Measurements from ENCODE around the gene CEP128.
A peak's percentile ranks its signal among the peaks of the same experiment; 100 is the strongest.

Gene CEP128

GRCh38 chr14:80959496-80959895 lies 18.0 kb upstream of the CEP128 start:
- TF ChIP-seq, protein P1, sequence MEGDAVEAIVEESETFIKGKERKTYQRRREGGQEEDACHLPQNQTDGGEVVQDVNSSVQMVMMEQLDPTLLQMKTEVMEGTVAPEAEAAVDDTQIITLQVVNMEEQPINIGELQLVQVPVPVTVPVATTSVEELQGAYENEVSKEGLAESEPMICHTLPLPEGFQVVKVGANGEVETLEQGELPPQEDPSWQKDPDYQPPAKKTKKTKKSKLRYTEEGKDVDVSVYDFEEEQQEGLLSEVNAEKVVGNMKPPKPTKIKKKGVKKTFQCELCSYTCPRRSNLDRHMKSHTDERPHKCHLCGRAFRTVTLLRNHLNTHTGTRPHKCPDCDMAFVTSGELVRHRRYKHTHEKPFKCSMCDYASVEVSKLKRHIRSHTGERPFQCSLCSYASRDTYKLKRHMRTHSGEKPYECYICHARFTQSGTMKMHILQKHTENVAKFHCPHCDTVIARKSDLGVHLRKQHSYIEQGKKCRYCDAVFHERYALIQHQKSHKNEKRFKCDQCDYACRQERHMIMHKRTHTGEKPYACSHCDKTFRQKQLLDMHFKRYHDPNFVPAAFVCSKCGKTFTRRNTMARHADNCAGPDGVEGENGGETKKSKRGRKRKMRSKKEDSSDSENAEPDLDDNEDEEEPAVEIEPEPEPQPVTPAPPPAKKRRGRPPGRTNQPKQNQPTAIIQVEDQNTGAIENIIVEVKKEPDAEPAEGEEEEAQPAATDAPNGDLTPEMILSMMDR (IDR thresholded peaks at IDR 0.05; ENCODE audit: low read depth, low read length), result no peak
- peak overlapping the region; percentile 18 for H3K4me3 ChIP-seq (ENCODE audit: low read depth, low read length)

- H3K4me3 ChIP-seq (ENCODE audit: low read depth, low read length), result no peak overlapping the region
- TF ChIP-seq, protein P1 (IDR thresholded peaks at IDR 0.05; ENCODE audit: low read depth, low read length), result no peak
Observed at GRCh38 chr14:80958939-80959338, 17.4 kb upstream of the CEP128 start.

GRCh38 chr14:80958226-80958625 lies 16.7 kb upstream of the CEP128 start:
- H3K4me3 ChIP-seq (ENCODE audit: low read depth, low read length), result no peak overlapping the region
- TF ChIP-seq, protein P1 (IDR thresholded peaks at IDR 0.05; ENCODE audit: low read depth, low read length), result no peak

DNA sequence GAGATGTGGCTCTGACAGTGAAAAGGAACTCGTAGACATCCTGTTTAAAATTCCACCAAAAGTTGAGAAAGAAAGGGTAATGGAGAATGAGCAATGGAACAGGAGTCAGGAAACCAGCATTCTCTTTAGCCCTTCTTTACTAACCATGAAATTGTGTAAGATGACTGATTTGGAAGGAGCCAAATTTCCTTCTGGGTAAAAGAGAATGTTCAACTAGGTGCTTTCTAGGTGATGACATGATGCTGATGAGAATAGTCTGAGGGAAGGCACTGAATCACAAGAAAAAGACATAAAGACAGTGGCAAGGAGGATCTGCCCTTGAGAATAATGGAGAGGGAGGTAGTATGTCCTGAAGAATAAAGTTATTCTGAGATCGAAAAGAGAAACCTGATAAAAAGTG lies 16.1 kb upstream of the CEP128 start:
- TF ChIP-seq, protein P1 (IDR thresholded peaks at IDR 0.05; ENCODE audit: low read depth, low read length), result no peak
- no peak overlapping the region for H3K4me3 ChIP-seq (ENCODE audit: low read depth, low read length)

DNA sequence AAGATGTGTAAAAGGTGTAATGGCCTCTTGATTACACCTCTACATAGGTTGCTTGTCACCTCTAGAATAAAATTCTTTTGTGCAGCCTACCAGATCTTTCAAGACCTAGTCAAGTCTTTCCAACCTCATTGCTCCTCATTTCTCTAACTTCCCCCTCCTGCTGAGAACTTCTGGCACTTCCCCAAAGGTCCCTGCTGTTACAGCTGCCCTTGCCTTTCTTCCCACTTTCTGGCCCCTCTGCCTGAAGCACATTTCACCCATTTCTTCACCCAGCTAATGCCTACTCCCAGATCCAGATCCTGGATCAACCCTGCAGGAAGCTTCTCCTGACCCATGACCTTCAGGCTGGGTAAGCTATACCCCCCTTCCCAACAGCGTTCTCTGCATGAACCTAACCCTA lies 15.4 kb upstream of the CEP128 start:
- no peak overlapping the region for H3K4me3 ChIP-seq (ENCODE audit: low read depth, low read length)
- TF ChIP-seq, protein P1 (IDR thresholded peaks at IDR 0.05; ENCODE audit: low read depth, low read length), result no peak

DNA sequence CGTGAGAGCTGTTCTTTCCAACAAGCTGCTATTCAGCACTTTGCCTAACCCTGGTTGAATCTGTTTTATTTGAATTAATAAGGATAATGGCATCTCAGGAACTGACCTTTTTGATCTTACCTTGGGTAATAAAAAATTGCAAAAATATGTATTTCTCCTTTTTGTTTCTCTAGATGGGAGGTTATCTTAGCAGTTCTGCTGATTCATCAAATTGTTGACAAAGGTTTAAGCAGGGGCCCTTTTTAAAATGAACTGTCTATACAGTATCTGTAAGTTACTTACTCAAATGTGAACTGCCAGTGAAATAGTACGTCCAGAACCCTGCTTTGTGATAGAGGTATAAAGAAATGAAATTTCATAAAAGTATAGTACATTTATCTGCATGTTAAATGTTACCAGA lies 14.6 kb upstream of the CEP128 start:
- TF ChIP-seq, protein P1 (IDR thresholded peaks at IDR 0.05; ENCODE audit: low read depth, low read length), result no peak
- no peak overlapping the region for H3K4me3 ChIP-seq (ENCODE audit: low read depth, low read length)

DNA sequence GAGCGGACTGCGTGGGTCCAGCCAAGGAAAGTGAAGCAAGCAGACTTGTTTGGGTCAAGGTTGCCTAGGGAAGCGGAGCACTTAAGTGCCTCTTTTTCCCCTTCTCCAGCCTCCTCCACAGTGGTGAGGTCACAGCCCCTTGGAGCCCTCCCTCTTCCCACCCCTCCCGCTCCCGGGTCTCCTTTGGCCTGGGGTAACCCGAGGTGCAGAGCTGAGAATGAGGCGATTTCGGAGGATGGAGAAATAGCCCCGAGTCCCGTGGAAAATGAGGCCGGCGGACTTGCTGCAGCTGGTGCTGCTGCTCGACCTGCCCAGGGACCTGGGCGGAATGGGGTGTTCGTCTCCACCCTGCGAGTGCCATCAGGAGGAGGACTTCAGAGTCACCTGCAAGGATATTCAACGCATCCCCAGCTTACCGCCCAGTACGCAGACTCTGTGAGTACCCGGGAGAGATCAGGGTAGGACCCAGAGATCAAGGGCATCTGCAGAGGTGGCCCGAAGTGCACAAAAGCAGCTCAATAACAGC lies 13.9 kb upstream of the CEP128 start, which contains the start of gene TSHR:
TSHR (plus strand) TSS at position 206 of the 526 bp plus-strand sequence; CDS start at position 266, 60 bp downstream.
- TF ChIP-seq, protein P1 (IDR thresholded peaks at IDR 0.05; ENCODE audit: low read depth, low read length), result no peak

More for the DNA sequence above, 13.9 kb upstream of the CEP128 start, which contains the start of gene TSHR:
- peak within 1 kb of the TSS; percentile 54 for H3K4me3 ChIP-seq (ENCODE audit: low read depth, low read length)
